CD8-positive, alpha-beta memory T cell (primary cell): ENCODE measurements around the gene NEK9. TPM values are rescaled to one million over a fixed set of nuclear protein-coding genes. Genes with fewer than 3 reads are reported as not detected.

ENCODE experiments used
- CTCF ChIA-PET: fragments of 350-600 bp; sonication (Branson Sonifier 250); formaldehyde crosslinking; loops from one replicate; lab custom pipeline; 2021; ENCODE audit warnings: antibody characterized with exemption; lab: Charles Lee
- POLR2A ChIA-PET: fragments of 350-600 bp; sonication (Branson Sonifier 250); formaldehyde crosslinking; loops from one replicate; lab custom pipeline; 2021; ENCODE audit warnings: antibody characterized with exemption; lab: Charles Lee
- DNase-seq, 5 donors: peaks; one replicate each; pipeline versions ENCODE4 v3.0.0 to v3.0.0-alpha.2; 2020 to 2022; ENCODE audit warnings: mixed read lengths in 1 of 5
- H3K27ac ChIP-seq: one replicate; pipeline ENCODE4 v1.7.0; 2013; ENCODE audit warnings: low read depth, mild to moderate bottlenecking, low read length, moderate library complexity
- H3K27me3 ChIP-seq: 2 replicates; pipeline ENCODE4 v1.7.0; 2013; ENCODE audit warnings: low read length, mild to moderate bottlenecking; ENCODE audit not compliant: insufficient read depth, poor library complexity, severe bottlenecking
- H3K36me3 ChIP-seq: 2 replicates; pipeline ENCODE4 v1.7.0; 2013; ENCODE audit warnings: mild to moderate bottlenecking, low read length, moderate library complexity; ENCODE audit not compliant: insufficient read depth
- H3K4me1 ChIP-seq: 2 replicates; pipeline ENCODE4 v1.7.0; 2013; ENCODE audit warnings: mild to moderate bottlenecking, low read length, moderate library complexity; ENCODE audit not compliant: insufficient read depth
- H3K4me3 ChIP-seq: 2 replicates; pipeline ENCODE4 v1.7.0; 2013; ENCODE audit warnings: mild to moderate bottlenecking, low read length
- H3K9me3 ChIP-seq: 2 replicates; pipeline ENCODE4 v1.7.0; 2013; ENCODE audit warnings: mild to moderate bottlenecking, low read length
- H3K27ac Mint-ChIP-seq, 8 donors: one replicate each; pipeline ENCODE4 v1.8.0; 2020 to 2021; ENCODE audit warnings: mixed read lengths in 8 of 8, mild to moderate bottlenecking in 6 of 8, inconsistent platforms in 3 of 8, moderate library complexity in 3 of 8
- H3K27me3 Mint-ChIP-seq, 2 donors: one replicate each; pipeline ENCODE4 v1.8.0; 2020 to 2021; ENCODE audit warnings: mixed read lengths in 2 of 2, mild to moderate bottlenecking in 1 of 2, moderate library complexity in 1 of 2
- H3K36me3 Mint-ChIP-seq, 3 donors: one replicate each; pipeline ENCODE4 v1.8.0; 2020 to 2021; ENCODE audit warnings: mixed read lengths in 3 of 3, inconsistent platforms in 1 of 3, mild to moderate bottlenecking in 1 of 3
- H3K4me1 Mint-ChIP-seq, 3 donors: one replicate each; pipeline ENCODE4 v1.8.0; 2020 to 2021; ENCODE audit warnings: mixed read lengths in 3 of 3, inconsistent platforms in 1 of 3, mild to moderate bottlenecking in 1 of 3
- H3K4me3 Mint-ChIP-seq, 7 donors: one replicate each; pipeline ENCODE4 v1.8.0; 2020 to 2021; ENCODE audit warnings: mixed read lengths in 7 of 7, mild to moderate bottlenecking in 6 of 7, moderate library complexity in 4 of 7, inconsistent platforms in 2 of 7
- H3K9me3 Mint-ChIP-seq, 5 donors: one replicate each; pipeline ENCODE4 v1.8.0; 2020 to 2022; ENCODE audit warnings: mixed read lengths in 5 of 5, mild to moderate bottlenecking in 3 of 5, moderate library complexity in 2 of 5, inconsistent platforms in 1 of 5
- polyA plus RNA-seq: library from polyadenylated mRNA; unstranded; fragments of 300-500 nt; fragmentation: Illumina TruSeq; gene quantifications from one replicate; pipeline ENCODE4 v1.2.3, GENCODE V29; 2021
- total RNA-seq, 2 experiments: library from RNA; stranded (reverse); gene quantifications; one replicate each; pipeline ENCODE4 v1.2.3, GENCODE V29; 2021

Gene NEK9
- total and polyA plus RNA-seq, 3 experiments from 2014 or later = 18.0 to 74.0 (median 72.2) TPM

GRCh38 chr14:75143761-75144527 lies 17.1 kb upstream of the NEK9 start:
- Mint-ChIP-seq H3K36me3 (peaks cover 0 to 51% (median 22%) of the 10 kb centered on the region in 3 donors), H3K27me3 (no peaks in the 10 kb centered on the region), H3K9me3 (no peaks in the 10 kb centered on the region), H3K4me1 (peaks cover 53 to 83% (median 74%) of the 10 kb centered on the region in 3 donors), H3K4me3 (no peak overlapping the region), H3K27ac (peak overlapping the region in 6 of 8 donors; percentile 33 to 62 (median 57))
- ChIA-PET CTCF (interaction anchor here (1.0 to 2.1 kb wide), 4 partner anchors 9 to 345 kb away, joined by 3 to 12 read pairs (median 4); no protein-coding TSS in a partner anchor), POLR2A (no interaction called here)
- Histone ChIP-seq H3K4me1 (peaks cover 50% of the 10 kb centered on the region), H3K27me3 (no peaks in the 10 kb centered on the region), H3K9me3 (no peaks in the 10 kb centered on the region), H3K36me3 (no peaks in the 10 kb centered on the region), H3K4me3 (no peak overlapping the region), H3K27ac (no peak overlapping the region)
- no peak for DNase-seq

GRCh38 chr14:75142494-75142893 lies 15.6 kb upstream of the NEK9 start:
- Mint-ChIP-seq H3K4me1 (peaks cover 55 to 84% (median 80%) of the 10 kb centered on the region in 3 donors), H3K9me3 (no peaks in the 10 kb centered on the region), H3K27ac (peak overlapping the region; percentile 38 to 91 (median 80)), H3K27me3 (no peaks in the 10 kb centered on the region), H3K4me3 (no peak overlapping the region), H3K36me3 (peaks cover 0 to 41% (median 18%) of the 10 kb centered on the region in 3 donors)
- Histone ChIP-seq H3K27me3 (no peaks in the 10 kb centered on the region), H3K9me3 (no peaks in the 10 kb centered on the region), H3K4me3 (no peak overlapping the region), H3K27ac (no peak overlapping the region), H3K4me1 (peaks cover 59% of the 10 kb centered on the region), H3K36me3 (no peaks in the 10 kb centered on the region)
- DNase-seq = no peak
- CTCF ChIA-PET = interaction anchor here (2.1 kb wide), 1 partner anchor 152 kb away, joined by 12 read pairs; no protein-coding TSS in a partner anchor
- POLR2A ChIA-PET = no interaction called here

- Mint-ChIP-seq H3K4me1 (peaks cover 55 to 82% (median 79%) of the 10 kb centered on the region in 3 donors), H3K36me3 (peaks cover 0 to 38% (median 18%) of the 10 kb centered on the region in 3 donors), H3K9me3 (no peaks in the 10 kb centered on the region), H3K4me3 (peak overlapping the region in 1 of 7 donors; percentile 24), H3K27me3 (no peaks in the 10 kb centered on the region), H3K27ac (peak overlapping the region; percentile 38 to 91 (median 80))
- ChIA-PET CTCF (interaction anchor here (1.7 to 2.3 kb wide), 2 partner anchors 153 to 156 kb away, joined by 5 to 12 read pairs; no protein-coding TSS in a partner anchor), POLR2A (interaction anchor here (0.6 kb wide), 1 partner anchor 159 kb away, joined by 4 read pairs; no protein-coding TSS in a partner anchor)
- Histone ChIP-seq H3K9me3 (no peaks in the 10 kb centered on the region), H3K4me3 (no peak overlapping the region), H3K27ac (no peak overlapping the region), H3K4me1 (peaks cover 57% of the 10 kb centered on the region), H3K27me3 (no peaks in the 10 kb centered on the region), H3K36me3 (no peaks in the 10 kb centered on the region)
- peak in 3 of 5 donors; percentile 9 to 51 (median 40) for DNase-seq
These were observed 15.1 kb upstream of the NEK9 start for GRCh38 chr14:75141967-75142366.

GRCh38 chr14:75141062-75141461 lies 14.2 kb upstream of the NEK9 start:
- ChIA-PET POLR2A (no interaction called here), CTCF (interaction anchor here (0.6 to 2.3 kb wide), 8 partner anchors 10 to 349 kb away, joined by 3 to 12 read pairs (median 4); partner anchors contain the start of gene NEK9)
- Histone ChIP-seq H3K36me3 (no peaks in the 10 kb centered on the region), H3K9me3 (no peaks in the 10 kb centered on the region), H3K4me3 (no peak overlapping the region), H3K27me3 (no peaks in the 10 kb centered on the region), H3K4me1 (peaks cover 48% of the 10 kb centered on the region), H3K27ac (no peak overlapping the region)
- peak overlapping the region in 3 of 7 donors; percentile 7 to 30 (median 17) for H3K4me3 Mint-ChIP-seq
- H3K36me3 Mint-ChIP-seq = peaks cover 0 to 36% (median 10%) of the 10 kb centered on the region in 3 donors
- peak in 1 of 5 donors; percentile 19 for DNase-seq
- peak overlapping the region; percentile 38 to 91 (median 87) for H3K27ac Mint-ChIP-seq
- H3K4me1 Mint-ChIP-seq = peaks cover 48 to 76% (median 76%) of the 10 kb centered on the region in 3 donors
- H3K9me3 Mint-ChIP-seq = no peaks in the 10 kb centered on the region
- no peaks in the 10 kb centered on the region for H3K27me3 Mint-ChIP-seq

GRCh38 chr14:75140620-75141019 lies 13.8 kb upstream of the NEK9 start:
- POLR2A ChIA-PET = no interaction called here
- H3K9me3 Mint-ChIP-seq = no peaks in the 10 kb centered on the region

GRCh38 chr14:75139185-75139584 lies 12.3 kb upstream of the NEK9 start:
- Mint-ChIP-seq H3K36me3 (peaks cover 2 to 41% (median 10%) of the 10 kb centered on the region in 3 donors), H3K27ac (peak overlapping the region in 7 of 8 donors; percentile 58 to 92 (median 81)), H3K4me3 (no peak overlapping the region), H3K9me3 (no peaks in the 10 kb centered on the region), H3K27me3 (no peaks in the 10 kb centered on the region), H3K4me1 (peaks cover 37 to 62% (median 61%) of the 10 kb centered on the region in 3 donors)
- no peak for DNase-seq
- ChIA-PET CTCF (interaction anchor here (1.5 to 5.5 kb wide), 3 partner anchors 9 to 165 kb away, joined by 3 to 26 read pairs (median 13); no protein-coding TSS in a partner anchor), POLR2A (no interaction called here)
- Histone ChIP-seq H3K4me1 (peaks cover 35% of the 10 kb centered on the region), H3K27ac (no peak overlapping the region), H3K27me3 (no peaks in the 10 kb centered on the region), H3K4me3 (no peak overlapping the region), H3K9me3 (no peaks in the 10 kb centered on the region), H3K36me3 (peaks cover 9% of the 10 kb centered on the region)

More at GRCh38 chr14:75140620-75141019, 13.8 kb upstream of the NEK9 start:
- Mint-ChIP-seq H3K4me1 (peaks cover 46 to 74% (median 73%) of the 10 kb centered on the region in 3 donors), H3K36me3 (peaks cover 0 to 38% (median 9%) of the 10 kb centered on the region in 3 donors), H3K4me3 (no peak overlapping the region), H3K27me3 (no peaks in the 10 kb centered on the region), H3K27ac (peak overlapping the region in 4 of 8 donors; percentile 46 to 91 (median 67))
- H3K27me3 ChIP-seq = no peaks in the 10 kb centered on the region
- H3K27ac ChIP-seq = no peak overlapping the region
- no peaks in the 10 kb centered on the region for H3K36me3 ChIP-seq
- CTCF ChIA-PET = interaction anchor here (0.6 to 2.3 kb wide), 8 partner anchors 9 to 349 kb away, joined by 3 to 12 read pairs (median 4); partner anchors contain the start of gene NEK9
- DNase-seq = no peak
- no peaks in the 10 kb centered on the region for H3K9me3 ChIP-seq
- no peak overlapping the region for H3K4me3 ChIP-seq
- H3K4me1 ChIP-seq = peaks cover 48% of the 10 kb centered on the region

- POLR2A ChIA-PET = interaction anchor here (0.8 kb wide), 1 partner anchor 139 kb away, joined by 6 read pairs; no protein-coding TSS in a partner anchor
- Histone ChIP-seq H3K36me3 (peaks cover 14% of the 10 kb centered on the region), H3K4me1 (peaks cover 32% of the 10 kb centered on the region), H3K4me3 (no peak overlapping the region), H3K27me3 (no peaks in the 10 kb centered on the region), H3K27ac (no peak overlapping the region), H3K9me3 (no peaks in the 10 kb centered on the region)
- H3K4me3 Mint-ChIP-seq = peak overlapping the region in 2 of 7 donors; percentile 47 to 81
- CTCF ChIA-PET = interaction anchor here (1.1 to 5.5 kb wide), 4 partner anchors 8 to 350 kb away, joined by 3 to 26 read pairs (median 8); no protein-coding TSS in a partner anchor
- H3K36me3 Mint-ChIP-seq = peaks cover 8 to 43% (median 15%) of the 10 kb centered on the region in 3 donors
- peak overlapping the region; percentile 42 to 90 (median 78) for H3K27ac Mint-ChIP-seq
- H3K9me3 Mint-ChIP-seq = no peaks in the 10 kb centered on the region
- H3K27me3 Mint-ChIP-seq = no peaks in the 10 kb centered on the region
- DNase-seq = no peak
- peaks cover 35 to 57% (median 56%) of the 10 kb centered on the region in 3 donors for H3K4me1 Mint-ChIP-seq
These were observed 11.6 kb upstream of the NEK9 start for GRCh38 chr14:75138492-75138891.
